Stimulated activated CD4-positive, alpha-beta T cell treated with anti-CD3 and anti-CD28 coated beads, Interleukin-2, amount 100 ng/mL, for 24 hours (primary cell): Measurements from ENCODE around the gene DKK3.

Experiments
- DNase-seq, 2 donors: peaks; one replicate each; pipeline ENCODE4 v3.0.0-alpha.2; 2020

The DKK3 gene

GRCh38 chr11:12003336-12003735 is 5.1 kb downstream of the DKK3 start:
- DNase-seq = no peak

GRCh38 chr11:12001186-12001585 is 7.2 kb downstream of the DKK3 start:
- no peak for DNase-seq

- DNase-seq = no peak
Measured at GRCh38 chr11:11998091-11998781, 10.2 kb downstream of the DKK3 start.

GRCh38 chr11:11997049-11997322 is 11.4 kb downstream of the DKK3 start:
- no peak for DNase-seq

- no peak for DNase-seq
Measured at GRCh38 chr11:11996321-11997048, 11.9 kb downstream of the DKK3 start.

- DNase-seq = no peak
Measured at GRCh38 chr11:11995601-11996000, 12.8 kb downstream of the DKK3 start.

- no peak for DNase-seq
Measured at GRCh38 chr11:11993839-11994238, 14.6 kb downstream of the DKK3 start.

GRCh38 chr11:11992257-11993212 is 15.9 kb downstream of the DKK3 start:
- DNase-seq = no peak

GRCh38 chr11:11989774-11990744 is 18.4 kb downstream of the DKK3 start:
- DNase-seq = no peak

- DNase-seq = no peak
Measured at GRCh38 chr11:11988681-11989261, 19.7 kb downstream of the DKK3 start.

GRCh38 chr11:11988099-11988651 is 20.3 kb downstream of the DKK3 start:
- DNase-seq = no peak

- DNase-seq = no peak
Measured at GRCh38 chr11:11987503-11988022, 20.9 kb downstream of the DKK3 start.

- no peak for DNase-seq
Measured at GRCh38 chr11:11985954-11986949, 22.2 kb downstream of the DKK3 start.

GRCh38 chr11:11985016-11985715 is 23.3 kb downstream of the DKK3 start:
- DNase-seq = no peak

GRCh38 chr11:11984563-11984962 is 23.9 kb downstream of the DKK3 start:
- DNase-seq = no peak

- no peak for DNase-seq
Measured at GRCh38 chr11:11983427-11983826, 25.0 kb downstream of the DKK3 start.

GRCh38 chr11:11982975-11983374 is 25.5 kb downstream of the DKK3 start:
- no peak for DNase-seq

GRCh38 chr11:11982461-11982860 is 26.0 kb downstream of the DKK3 start:
- no peak for DNase-seq

- no peak for DNase-seq
Measured at GRCh38 chr11:11981840-11982239, 26.6 kb downstream of the DKK3 start.

GRCh38 chr11:11981364-11981763 is 27.1 kb downstream of the DKK3 start:
- DNase-seq = no peak
